PC-3 (cell line): ENCODE data around the gene MVB12B.

Experiments used
- CTCF ChIP-seq: fragments of 300-600 bp; sonication (generic); conservative IDR thresholded peaks from 2 replicates; pipeline ENCODE4 v1.5.1; 2017; ENCODE audit warnings: antibody characterized with exemption, low read depth, mild to moderate bottlenecking, low read length
- EZH2 ChIP-seq: fragments of 300-600 bp; sonication (generic); IDR thresholded peaks from one replicate; pipeline ENCODE4 v1.6.1; 2017; ENCODE audit warnings: antibody characterized with exemption, mild to moderate bottlenecking, low read length; ENCODE audit not compliant: unreplicated experiment
- EZH2phosphoT487 ChIP-seq: fragments of 300-600 bp; sonication (generic); IDR thresholded peaks from 2 replicates; pipeline ENCODE4 v1.6.1; 2018; ENCODE audit warnings: mild to moderate bottlenecking, antibody characterized with exemption, low read length, borderline replicate concordance

GRCh38 chr9:126516936-126517832, 190.6 kb downstream of the MVB12B start:
- TF ChIP-seq CTCF (no peak), EZH2 (no peak), EZH2phosphoT487 (no peak)
